SKM-1 treated with dmso at 0.1 percent for 144 hours (cell line): Measurements from ENCODE around the gene RCN1.

Source experiments
- DNase-seq: peaks from one replicate; lab custom pipeline; 2025; ENCODE audit not compliant: unreplicated experiment; lab: John Stamatoyannopoulos, UW

The RCN1 gene

DNA sequence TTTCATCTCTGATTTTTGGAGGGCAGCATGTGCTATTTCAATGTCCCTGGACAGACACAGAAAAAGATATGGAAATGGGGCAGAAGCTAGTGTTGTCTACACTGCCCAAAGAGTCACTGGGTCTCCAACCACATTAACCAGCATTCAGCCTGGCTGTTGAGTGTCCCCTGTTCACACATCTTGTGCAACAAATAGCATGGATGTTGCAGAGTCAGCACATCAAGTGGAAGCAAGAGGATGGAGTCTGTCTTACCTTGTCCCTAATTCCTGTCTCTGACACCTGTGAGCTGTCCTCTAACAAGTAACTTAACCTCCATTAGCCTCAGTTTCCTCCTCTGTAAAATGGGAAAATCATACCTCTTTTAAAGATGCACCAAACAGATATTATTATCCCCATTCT lies 60.2 kb downstream of the RCN1 start:
- no peak for DNase-seq

- DNase-seq = no peak
These were observed 61.3 kb downstream of the RCN1 start for GRCh38 chr11:32152216-32152615.

- DNase-seq = no peak
These were observed 61.9 kb downstream of the RCN1 start for GRCh38 chr11:32152821-32153220.

DNA sequence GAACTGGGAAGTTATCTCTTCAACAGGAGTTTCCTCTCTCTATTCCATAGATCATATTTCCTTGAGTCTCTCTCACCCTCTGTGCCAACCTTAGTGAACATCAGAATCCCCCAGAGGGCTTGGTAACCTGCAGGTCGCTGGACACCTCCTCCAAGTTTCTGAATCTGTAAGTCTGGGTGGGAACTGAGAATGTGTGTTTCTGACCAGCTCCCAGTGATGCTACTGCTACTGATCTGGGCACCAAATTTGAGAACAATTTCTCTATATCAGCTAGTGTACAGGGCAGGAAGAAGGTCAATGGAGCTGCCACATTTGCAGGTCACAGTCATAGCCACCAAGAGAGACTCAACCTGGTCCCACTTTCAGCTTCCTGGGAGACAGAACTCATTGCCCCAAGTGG lies 62.9 kb downstream of the RCN1 start:
- DNase-seq = no peak

DNA sequence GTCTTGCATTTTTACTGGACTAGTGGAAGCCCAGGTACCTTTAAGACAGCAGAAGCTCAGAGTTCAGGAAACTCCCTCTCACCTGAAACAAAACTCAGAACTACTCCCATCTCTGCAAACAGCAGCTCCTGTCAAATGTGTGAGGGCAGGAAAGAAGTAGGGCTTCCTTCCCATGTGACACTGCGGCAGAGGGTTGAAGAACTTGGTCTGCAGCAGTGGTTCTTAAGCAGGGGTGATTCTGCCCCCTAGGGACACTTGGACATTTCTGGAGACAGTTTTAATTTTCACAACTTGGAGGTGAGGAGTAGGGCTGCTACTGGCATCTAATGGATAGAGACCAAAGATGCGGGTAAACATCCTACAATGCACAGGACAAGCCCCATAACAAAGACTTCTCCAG lies 63.4 kb downstream of the RCN1 start:
- no peak for DNase-seq
